Small intestine (tissue), 4 donors: Measurements from ENCODE around the gene TFB1M. TPM values are rescaled to one million over a fixed set of nuclear protein-coding genes. Genes with fewer than 3 reads are reported as not detected.

ENCODE experiments used
- polyA plus RNA-seq, 4 donors: library from polyadenylated mRNA; stranded (reverse) in 3 of 4; unstranded in 1 of 4; fragments of 200-250 nt in 3 of 4; fragments of 120-200 nt in 1 of 4; gene quantifications; one replicate each; pipeline versions ENCODE4 v1.2.1 to v1.2.3, GENCODE V29; 2013
- donor health status: healthy with polysubstance abuse.
- donor health status: Bipolar disorder and iron deficiency.
- donor health status: healthy.

Gene TFB1M
- polyA plus RNA-seq, 4 donors = 5.4 to 16.5 (median 14.3) TPM

Other genes starting within 250 kb of the TFB1M start
- under 1 TPM in 1 of 4 donors, not detected in 3; 0.97 TPM for gene CLDN20, start 50.5 kb downstream of the TFB1M start, polyA plus RNA-seq
- gene NOX3, start 141.4 kb upstream of the TFB1M start, polyA plus RNA-seq = not detected